8988T (cell line): ENCODE measurements around the gene MAB21L4.

Experiments
- DNase-seq: peaks from one replicate; pipeline ENCODE4 v3.0.0; 2011

MAB21L4 gene

DNA sequence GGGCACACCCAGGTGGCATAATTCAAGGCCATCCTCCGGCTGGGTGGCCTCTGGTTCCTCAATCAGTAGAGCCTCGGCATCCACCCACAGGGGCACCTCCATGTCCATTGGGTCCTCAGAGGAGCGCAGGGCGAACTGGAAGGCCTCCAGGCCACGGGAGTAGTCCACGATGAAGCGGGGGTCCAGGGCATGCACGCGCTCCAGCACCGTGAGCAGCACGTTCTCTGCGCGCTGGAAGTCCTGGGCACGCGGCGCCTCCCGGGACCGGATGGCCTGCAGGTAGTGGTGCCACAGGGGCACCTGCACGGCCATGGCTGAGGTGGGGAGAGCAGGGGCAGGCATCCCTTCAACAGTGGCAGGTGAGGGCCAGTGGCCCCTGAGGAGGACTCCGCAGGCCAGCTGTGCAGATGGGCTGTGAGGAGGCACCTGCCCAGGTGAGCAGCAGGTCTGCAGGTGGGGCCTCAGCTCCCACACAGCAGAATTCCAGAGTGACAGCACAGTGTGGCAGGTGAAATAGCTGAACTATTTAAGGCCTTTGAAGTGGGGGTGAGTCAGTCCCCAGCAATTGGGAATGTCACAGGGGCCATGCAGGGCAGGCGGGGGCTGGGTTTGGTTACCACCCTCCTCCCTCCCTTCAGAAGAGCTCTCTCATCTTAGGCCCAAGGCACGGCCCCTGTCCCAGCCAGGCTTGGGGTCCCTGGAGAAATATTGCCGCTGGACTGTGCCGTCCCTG is at the start of gene MAB21L4:
MAB21L4 (minus strand) TSS at position 501 of the 733 bp plus-strand sequence; CDS start at position 342, 159 bp downstream.
- DNase-seq = peak; percentile 82

DNA sequence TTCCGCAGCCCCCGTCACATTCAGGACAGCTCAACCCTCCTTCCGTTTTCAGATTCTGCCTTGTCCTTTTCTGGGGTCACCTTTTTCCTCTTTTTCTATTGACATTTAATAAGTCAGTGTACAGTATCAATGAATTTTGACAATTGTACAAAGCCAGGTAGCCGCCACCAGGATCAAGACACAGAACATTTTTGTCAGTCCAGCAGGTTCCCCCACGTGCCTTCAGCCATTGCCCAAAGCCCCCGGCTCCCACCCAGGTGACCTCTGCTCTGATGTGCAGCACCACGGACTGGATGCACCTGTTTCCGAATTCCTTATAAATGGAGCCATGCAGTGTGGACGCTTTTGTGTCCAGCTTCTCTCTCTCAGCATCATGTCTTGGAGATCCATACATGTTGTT is 40.1 kb upstream of the MAB21L4 start:
- DNase-seq = no peak

DNA sequence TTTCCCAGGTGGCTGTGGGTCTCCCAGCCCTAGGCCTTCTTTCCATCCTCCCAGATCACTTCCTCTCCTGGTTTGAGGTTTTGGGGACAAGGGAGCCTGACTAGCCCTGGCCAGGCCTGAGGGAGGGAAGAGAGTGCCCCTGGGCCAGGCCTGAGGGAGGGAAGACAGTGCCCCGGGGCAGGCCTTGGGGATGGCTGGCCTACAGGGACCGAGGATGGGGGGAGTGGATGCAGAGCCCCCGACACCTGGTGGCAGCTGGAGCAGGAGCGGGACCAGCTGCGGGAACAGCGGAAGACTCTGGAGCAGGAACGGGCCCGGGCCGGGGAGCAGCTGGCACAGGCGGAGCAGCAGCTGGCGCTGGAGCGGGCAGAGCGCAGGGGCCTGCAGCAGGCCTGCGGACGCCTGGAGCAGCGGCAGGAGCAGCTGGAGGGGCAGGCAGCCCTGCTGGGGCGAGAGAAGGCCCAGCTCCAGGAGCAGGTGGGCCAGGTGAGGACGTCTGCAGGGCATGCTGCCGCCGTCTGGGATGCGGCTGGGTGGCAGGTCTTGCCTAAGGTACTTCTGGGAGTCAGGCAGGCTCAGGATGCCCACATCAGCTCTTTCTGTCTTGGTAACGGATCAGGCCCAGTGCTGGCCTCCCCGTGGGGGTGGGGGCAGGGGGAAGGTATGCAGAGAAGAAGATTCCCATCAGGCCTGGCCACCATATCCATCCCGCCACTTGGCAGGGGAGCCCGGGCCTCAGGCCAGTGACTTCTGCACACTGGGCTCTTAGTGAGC is 39.3 kb upstream of the MAB21L4 start:
- peak; percentile 8 for DNase-seq

DNA sequence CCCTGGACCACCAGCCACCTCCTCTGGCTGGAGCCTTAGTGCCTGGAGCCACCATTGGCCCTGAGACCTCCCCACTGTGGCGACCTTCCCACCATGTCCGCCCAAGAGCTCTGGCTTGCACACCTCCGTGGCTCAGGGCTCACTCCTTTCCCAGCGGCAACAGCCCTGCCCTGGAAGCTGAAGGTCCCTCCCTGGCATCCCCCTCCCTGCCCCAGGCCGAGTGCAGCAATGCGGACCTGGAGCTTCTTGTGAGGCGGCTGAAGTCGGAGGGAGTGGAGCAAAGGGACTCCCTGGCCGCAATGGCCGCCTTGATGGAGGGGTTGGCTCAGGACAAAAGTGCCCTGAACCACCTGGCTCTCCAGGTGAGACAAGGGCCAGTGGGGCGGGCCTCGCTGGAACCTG is 38.7 kb upstream of the MAB21L4 start:
- DNase-seq = peak; percentile 4

DNA sequence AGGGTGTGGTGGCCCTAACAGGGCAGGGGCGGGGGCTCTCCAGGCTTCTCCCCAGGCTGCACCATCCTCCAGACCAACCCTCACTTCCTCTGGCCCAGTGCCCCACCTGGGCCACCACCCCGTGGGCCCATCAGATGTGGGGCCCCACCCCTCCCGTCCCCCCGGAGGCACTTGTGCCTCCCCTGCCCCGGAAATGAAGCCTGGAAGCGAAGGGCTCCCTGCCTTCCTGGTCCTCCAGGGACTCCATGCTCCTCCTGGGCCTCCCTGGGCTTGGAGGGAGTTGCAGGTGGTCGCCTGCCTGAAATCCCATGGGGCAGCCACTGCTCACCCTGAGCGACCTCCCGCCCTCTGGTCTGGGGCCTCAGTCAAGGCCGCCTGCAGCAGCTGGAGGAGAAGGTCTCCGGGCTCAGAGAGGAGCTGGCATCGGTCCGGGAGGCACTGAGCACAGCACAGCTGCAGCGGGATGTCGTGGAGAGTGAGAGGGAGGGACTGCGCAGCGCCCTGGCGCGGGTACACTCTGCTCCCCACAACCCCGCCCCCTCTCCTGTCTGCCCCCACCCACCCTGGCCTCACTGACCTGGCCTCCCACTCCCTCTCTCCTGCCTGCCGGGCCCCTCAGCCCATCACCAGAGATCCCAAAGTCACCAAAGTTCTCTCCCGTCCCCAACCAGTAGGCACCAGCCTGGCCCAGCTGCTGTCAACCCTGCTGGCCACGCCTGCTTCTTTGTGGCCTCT is 38.2 kb upstream of the MAB21L4 start:
- peak; percentile 9 for DNase-seq

DNA sequence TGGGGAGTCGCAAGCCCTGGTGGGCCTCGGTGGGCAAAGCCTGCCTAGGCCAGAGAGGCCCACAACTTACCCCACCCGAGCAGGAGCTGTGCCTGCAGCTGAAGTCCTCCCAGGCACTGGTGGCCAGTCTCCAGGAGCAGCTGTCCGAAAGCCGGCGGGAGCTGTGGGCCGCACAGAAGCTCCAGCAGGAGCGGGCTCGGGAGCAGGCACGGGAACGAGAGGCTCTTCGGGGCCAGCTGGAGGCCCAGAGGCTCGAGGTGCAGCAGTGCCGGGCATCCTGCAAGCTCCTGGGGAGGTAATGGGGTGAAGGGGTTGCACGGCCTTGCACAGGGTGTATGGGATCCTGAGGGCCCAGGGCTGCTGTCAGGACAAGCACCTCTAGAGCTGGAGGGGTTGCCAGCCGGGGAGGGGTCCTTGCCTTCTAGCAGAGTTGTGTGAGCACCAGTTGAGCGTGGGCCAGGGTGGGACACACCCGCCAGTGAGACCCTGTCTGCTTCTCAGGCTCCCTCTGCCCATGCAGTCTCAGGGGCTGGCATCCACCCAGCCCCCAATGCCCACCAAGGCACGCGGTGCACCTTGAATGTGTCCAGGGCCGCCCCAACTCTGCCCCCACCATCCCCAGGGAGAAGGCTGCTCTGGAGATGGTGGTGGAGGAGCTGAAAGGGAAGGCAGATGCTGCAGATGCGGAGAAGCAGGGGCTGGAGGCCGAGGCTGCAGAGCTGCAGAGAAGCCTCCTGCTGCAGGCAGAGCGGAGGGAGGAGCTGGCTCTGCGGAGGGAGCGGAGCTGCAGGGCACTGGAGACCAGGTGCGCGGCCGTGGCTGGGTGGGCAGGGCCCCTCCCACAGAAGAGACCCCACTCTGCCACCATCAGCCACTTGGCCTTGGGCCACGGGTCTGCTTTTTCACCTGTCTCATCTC is 37.4 kb upstream of the MAB21L4 start:
- DNase-seq = peak; percentile 4

DNA sequence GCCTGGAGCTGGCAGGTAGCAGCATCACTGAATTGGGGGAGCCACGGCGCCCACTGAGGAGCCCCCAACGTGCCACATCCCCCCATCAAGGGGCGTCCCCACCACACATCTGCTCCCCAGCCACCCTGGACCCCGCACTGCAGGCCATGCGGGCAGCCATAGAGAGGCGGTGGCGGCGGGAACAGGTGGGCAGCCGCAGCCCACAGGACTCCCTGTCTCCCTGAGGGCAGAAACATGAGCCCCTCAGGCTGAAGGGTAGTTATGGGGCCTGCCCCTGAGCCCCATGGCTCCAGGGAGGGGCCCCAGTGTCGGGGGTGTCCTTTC is 36.7 kb upstream of the MAB21L4 start:
- peak; percentile 2 for DNase-seq

DNA sequence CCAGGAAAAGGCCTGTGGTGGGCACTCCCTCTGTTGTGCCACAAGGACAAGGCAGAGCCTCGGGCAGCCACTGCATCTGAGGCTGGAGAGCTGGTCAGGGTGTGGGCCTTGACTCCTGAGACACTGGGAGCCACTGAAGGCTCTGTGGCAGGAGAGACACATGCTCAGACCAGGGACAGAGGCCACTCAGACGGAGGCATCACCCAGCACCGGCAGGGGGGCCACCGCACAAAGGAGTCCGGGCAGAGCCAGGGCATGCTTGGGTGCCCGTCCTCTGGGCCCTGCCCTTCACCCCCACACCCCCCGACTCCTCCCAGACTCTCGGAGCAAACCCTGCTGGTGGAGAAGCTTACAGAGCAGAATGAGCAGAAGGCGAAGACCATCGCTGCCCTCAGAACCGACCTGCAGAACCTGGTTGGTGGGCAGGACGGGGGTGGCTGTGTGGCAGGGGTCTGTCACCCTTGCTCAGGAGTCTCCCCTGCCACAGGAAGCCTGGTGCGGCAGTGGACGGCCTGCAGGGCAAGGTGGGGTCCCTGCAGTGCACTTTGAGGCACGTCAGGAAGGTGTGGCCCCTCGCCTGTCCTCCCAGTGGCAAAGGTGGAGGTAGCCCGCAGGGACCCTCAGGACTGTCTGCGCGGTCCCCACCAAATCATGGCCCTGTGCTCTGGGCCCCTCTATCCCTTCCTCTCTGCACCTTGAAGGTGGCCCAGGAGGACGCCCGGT is 36.2 kb upstream of the MAB21L4 start:
- DNase-seq = peak; percentile 14

DNA sequence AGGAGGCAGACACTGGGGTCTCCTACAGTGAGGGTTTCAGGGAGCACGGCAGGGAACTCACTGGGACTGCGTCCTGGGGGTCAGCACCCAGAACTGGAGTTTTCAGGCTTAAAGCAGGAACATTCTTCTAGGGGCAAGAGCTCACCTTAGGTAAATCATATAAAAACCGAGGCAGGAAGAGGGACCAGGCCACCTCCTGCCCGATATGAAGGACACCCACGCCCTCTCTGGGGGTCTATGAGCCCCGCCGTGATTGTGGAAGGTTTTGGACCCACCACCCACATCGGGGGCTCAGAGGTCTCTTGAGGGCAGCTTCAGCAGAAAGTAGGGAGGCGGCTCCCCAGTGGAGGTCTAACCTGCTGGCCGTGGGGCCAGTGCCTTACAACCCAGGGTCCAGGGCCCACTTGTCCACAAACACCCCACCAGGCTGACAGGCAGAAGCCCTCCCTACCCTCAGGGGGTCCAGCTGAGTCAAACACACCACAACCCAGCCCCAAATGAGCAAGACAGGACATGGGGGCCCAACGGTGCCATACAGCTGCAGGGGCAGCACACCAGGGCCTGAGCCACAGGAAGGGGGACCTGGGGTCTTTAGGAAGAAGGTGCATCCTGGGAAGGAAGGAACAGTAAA is 35.5 kb upstream of the MAB21L4 start:
- peak; percentile 5 for DNase-seq

DNA sequence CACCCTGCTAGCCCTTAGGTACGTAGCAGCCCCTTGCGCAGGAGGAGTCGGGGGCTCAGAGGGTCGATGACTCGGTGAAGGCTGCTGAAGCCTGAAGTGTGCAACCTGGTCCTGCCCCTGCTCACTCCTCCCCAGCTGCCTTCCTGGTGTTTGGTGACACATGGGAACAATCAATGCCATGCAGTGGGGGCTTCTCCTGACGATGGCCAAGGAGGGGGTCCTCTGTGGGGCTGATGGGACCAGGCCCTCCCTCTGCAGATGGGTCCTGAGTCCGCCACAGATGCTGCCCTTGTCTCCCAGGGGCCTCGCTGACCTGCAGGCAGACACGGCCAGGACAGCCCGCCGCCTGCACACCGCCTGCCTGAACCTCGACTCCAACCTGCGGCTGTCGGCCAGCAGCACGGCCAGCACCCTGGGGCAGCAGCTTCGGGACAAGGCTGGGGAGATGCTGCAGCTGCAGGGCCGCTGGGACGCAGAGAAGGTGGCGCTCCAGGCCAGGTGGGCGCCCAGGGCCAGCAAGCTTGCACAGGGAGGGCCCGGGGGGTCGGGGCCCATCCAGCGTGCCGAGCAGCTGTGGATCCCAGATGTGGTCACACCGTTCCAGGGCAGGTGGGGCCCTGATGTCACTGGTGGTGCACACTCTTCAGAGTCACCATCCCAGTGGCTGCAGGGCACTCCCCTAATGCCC is 34.8 kb upstream of the MAB21L4 start:
- peak; percentile 4 for DNase-seq

DNA sequence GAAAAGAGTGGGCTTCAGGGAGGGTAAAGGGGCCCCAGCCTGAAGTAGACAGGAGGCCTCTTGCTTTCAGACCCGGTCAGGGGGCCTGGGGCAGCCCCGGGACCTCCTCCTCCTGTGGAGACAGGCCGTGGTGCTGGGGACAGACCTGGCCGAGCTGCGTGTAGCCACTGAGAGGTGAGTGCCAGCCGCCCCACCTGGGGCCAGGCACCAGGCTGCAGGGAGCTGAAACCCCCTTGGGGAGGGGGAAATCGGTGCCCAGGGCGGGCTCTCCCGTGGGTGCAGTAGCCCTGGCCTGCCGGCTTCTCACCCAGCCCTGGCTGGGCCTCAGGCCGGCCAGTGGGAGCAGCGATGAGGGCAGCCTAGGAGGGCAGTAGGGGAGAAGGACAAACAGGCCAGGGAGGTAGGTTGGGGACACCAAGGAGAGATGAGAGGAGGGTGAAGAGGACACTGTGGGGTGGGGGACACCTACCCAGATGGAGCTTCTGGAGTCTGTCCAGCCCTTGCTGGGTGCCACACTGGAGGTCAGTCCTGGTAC is 34.2 kb upstream of the MAB21L4 start:
- DNase-seq = peak; percentile 10

DNA sequence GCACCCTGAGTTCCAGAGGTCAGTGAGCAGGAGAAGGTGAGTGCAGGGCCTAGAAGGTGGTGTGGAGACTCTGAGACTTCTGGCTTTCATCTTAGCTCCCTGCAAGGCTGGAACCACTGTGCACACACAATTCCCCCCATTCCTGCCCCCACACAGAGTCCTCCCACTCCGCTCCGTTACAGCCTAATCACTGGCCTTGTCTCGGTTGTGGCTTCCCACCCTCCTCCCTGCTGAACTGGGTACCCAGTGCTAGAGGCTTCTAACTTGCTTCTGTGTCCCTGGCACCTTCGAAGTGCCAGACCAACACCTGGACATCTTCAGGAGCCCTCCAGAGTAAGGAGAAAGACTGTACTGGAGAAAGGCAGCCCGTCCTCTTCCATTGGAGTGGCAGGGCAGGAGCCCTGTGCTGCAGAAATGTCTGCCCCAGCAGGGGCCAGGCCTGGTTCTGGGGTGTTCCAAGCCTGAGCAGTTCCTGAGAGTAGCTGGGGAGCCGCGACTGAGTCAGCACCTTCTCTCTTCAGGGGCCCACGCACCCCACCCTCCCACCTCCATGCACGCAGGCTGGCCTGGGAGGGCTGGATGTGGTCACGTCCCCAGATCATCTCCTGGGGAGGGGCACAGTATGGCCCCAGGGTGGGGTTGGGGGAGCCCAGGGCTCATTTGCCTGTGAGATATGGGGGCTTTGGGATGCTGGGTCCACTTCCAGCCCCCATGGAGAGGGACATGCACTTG is 33.6 kb upstream of the MAB21L4 start:
- DNase-seq = peak; percentile 10

DNA sequence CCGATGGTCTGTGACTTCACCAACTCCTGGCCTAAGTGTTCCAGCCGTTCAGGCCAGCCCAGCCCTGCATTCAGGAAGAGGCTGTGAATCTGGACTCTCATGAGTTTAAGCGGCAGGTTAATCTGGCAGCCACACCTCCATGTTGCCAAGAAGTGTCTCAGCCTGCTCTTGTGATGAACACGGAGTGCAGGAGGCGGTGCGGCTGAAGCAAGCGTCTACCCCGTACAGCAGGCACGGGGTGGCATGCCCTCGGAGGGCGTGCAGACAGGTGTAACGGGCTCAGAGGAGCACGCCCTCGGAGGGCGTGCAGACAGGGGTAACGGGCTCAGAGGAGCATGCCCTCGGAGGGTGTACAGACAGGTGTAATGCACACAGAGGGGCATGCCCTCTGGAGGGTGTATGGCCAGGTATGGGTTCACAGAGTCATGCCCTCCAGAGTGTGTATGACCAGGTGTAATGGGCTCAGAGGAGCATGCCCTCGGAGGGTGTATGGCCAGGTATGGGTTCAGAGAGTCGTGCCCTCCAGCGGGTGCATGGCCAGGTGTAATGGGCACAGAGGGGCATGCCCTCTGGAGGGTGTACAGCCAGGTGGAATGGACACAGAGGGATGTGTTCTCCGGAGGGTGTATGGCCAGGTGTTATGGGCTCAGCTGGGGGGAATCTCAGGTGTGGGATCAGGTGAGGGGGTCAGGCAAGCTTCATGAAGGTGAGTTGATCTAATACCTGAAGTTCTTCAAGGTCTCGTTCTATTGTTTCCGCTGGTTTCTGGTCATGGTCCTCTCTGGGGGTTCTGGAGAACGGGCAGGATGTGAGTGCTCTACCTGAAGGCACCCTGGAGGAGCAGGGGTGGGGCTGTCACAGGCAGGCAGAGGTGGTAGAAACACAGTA is 32.8 kb upstream of the MAB21L4 start:
- peak; percentile 8 for DNase-seq

DNA sequence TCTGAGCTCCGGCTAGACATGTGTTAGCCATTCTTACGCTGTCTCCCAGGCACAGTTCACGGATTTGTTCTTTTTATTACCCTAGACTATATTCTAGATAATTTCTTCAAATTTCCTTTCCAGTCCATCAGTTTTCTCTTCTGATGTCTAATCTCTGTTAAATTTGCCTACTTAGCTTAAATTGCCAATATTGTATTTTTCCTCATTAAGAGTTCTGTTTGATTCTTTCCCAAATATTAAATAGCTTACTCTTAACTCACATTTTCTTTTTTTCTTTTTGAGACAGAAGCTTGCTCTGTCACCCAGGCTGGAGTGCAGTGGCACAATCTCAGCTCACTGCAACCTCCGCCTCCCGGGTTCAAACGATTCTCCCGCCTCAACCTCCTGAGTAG is 31.4 kb upstream of the MAB21L4 start:
- DNase-seq = peak; percentile 17

DNA sequence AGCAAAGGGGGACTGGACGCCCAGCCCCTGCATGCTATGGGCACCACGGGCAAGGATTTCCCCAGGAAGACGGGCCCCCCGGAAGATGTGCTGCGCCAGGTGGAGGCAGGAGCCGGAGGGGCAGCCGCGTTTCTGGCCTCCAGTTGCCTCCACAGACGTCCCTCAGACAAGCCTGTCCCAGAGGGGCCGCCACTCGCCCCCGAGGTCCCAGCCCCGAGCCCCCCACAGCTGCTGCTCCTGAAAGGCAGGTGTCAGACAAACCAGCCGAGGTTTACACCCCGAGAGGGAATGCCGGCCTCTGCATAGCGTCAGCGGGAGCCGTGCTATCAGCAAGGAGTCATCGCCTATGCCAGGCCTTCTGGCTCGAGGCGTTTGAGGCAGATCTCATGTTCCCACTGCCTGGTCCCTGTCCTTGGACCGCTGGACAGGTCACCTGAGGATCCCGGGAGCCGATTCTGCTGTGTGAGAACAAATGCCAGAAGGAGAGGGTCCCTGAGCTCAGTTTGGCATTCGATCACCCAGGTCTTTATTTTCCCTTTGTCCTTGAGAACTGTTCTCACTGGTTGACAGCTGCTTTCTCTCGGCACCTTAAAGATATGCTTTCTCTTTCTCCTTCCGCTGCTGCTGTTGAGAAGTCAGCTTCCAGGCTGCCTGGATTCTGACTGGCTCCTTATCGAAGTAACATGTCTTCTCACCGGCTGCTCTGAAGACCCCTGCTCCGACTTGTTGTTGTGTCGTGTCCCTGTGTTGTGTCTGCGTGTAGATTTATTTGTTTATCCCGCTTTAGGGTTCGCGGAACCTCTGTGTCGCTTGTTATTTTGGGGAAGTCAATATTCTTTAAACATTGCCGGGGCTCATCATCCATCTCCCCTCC is 30.8 kb upstream of the MAB21L4 start:
- DNase-seq = peak; percentile 42

DNA sequence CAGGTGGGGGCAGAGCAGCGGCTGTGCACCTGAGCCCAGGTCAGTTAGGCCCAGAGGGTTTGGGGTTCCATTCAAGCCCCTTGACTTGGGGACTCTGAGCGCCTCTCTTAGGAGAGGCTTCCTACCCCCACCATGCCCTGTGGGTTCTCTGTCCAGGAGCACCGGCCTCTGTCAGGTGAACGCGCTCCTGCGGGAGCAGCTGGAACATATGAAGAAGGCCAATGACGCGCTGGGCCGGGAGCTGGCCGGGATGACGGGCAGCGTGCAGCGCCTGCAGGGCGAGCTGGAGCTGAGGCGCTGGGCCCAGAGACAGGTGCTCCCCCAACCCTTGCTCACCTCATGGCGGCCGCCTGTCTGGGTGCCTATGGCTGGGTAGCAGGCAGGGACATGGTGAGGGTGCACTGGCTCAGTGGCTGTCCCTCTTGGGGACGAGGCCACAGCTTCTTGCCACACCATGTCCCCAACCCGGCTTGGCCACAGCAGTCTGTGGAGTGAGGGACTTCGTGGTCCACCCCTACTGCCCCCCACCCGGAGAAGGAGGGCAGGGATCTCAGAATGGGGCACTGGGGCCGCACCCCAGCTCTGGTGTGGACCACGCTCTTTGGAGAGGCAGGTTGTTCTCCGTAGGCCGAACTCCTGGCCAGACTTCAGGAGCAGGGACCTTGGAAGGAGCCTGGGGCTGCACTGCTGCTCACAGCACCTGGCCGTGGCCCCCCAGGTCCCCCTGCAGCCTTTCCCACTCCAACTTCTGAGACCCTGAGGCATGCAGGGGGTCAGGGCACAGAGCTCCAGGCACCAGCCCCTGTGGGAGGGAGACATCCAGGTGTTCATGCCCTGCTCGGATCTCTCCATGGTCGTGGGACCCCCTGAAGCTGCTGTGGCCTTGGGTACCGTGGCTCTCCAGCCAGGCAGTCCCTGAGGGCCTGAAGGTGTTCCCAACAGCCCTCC is 29.9 kb upstream of the MAB21L4 start:
- DNase-seq = peak; percentile 18

DNA sequence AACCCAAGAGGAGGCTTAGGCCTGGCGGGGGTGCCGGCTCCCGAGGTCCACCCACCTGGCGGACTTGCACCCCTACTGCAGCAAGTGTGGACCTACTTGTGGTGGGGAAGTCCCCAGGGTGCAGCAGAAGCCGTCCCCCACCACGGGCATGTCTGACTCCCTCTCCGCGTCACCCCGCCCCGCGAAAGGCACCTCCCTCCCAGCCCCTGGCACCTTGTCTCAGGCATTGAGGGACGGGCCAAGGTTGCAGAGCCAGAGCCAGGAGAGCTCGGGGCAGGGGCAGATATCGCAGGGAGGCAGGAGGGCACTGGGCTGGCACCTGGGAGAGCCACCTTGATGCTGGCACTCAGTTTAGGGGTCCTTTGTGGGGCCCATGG is 29.2 kb upstream of the MAB21L4 start:
- DNase-seq = peak; percentile 34
